ENCODE measurements around the gene FAM171A1. TPM values are rescaled to one million over a fixed set of nuclear protein-coding genes. Genes with fewer than 3 reads are reported as not detected.

FAM171A1 gene
- polyA plus RNA-seq, 1 of the 3 experiments (the other 2 are of a cell fraction) = 26.3 TPM

DNA sequence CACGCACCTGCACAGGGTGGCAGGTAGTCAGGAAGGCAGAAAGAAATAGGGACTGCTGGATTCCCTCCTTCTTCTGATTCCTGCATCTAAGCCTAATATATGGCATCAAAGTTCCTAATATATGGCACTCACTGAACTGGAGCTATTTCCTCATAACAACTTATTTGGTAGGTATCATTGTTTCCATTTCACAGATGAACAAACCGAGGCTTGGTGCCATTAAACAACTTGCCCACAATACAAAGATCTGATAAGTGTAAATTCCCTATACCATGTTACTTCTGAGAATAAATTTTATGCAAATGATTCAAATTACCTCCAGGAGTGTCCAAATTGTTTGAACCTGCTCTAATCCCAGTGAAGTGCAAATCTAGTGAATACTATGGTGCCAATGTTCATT, 2.1 kb upstream of the FAM171A1 start:
- Histone ChIP-seq H3K9me2 (no peaks in the 10 kb centered on the region), H3K27me3 (ENCODE audit: insufficient read depth) (no peaks in the 10 kb centered on the region), H3K4me3 (ENCODE audit: low read depth in 2 of 2, low read length in 1 of 2) (no peak overlapping the region), H3K36me3 (replicated peaks in 1 of 2; ENCODE audit: control insufficient read depth in 1 of 2, insufficient read depth in 2 of 2, low read length in 1 of 2) (no peaks in the 10 kb centered on the region), H3K9me3 (no peaks in the 10 kb centered on the region), H4K20me1 (ENCODE audit: insufficient read depth) (no peaks in the 10 kb centered on the region), H3F3A (replicated peaks; ENCODE audit: insufficient read depth) (no peaks in the 10 kb centered on the region), H2AFZ (ENCODE audit: low read depth) (no peak overlapping the region), H3K4me2 (no peak overlapping the region), H3K27ac (ENCODE audit: low read depth in 2 of 2, low read length in 1 of 2) (no peak overlapping the region), H3K9ac (no peak overlapping the region), H3K79me2 (ENCODE audit: insufficient read depth) (peaks cover 20% of the 10 kb centered on the region), H3K4me1 (ENCODE audit: control insufficient read depth in 1 of 2, insufficient read depth in 2 of 2, low read depth in 1 of 2, low read length in 1 of 2) (peaks cover 0 to 8% of the 10 kb centered on the region in 2 experiments; a peak in 2 of 4 replicates)
- WGBS (ENCODE audit: low lambda C conversion rate) = 80% methylated on average over 2 of the region's 2 CpGs
- TF ChIP-seq TAF1 (IDR thresholded peaks at IDR 0.05; ENCODE audit: borderline replicate concordance, low read depth, low read length) (no peak), NRF1 (IDR thresholded peaks at IDR 0.05; ENCODE audit: low read depth, low read length) (no peak), FOXM1 (IDR thresholded peaks at IDR 0.05; ENCODE audit: low read depth) (no peak), EP300 (IDR thresholded peaks at IDR 0.05; ENCODE audit: borderline replicate concordance in 1 of 2, low read depth in 1 of 2, low read length in 1 of 2) (no peak), NFIC (IDR thresholded peaks at IDR 0.05; ENCODE audit: borderline replicate concordance) (no peak), ELF1 (IDR thresholded peaks at IDR 0.05) (no peak), RAD21 (IDR thresholded peaks at IDR 0.05; ENCODE audit: low read length) (no peak), YY1 (IDR thresholded peaks at IDR 0.05; ENCODE audit: low read depth) (no peak), GATA2 (CRISPR knock-in tag; IDR thresholded peaks at IDR 0.05) (no peak), FOXJ3 (CRISPR knock-in tag; IDR thresholded peaks at IDR 0.05) (no peak), TCF12 (IDR thresholded peaks at IDR 0.05) (no peak)
- TF ChIP-seq, protein P1, sequence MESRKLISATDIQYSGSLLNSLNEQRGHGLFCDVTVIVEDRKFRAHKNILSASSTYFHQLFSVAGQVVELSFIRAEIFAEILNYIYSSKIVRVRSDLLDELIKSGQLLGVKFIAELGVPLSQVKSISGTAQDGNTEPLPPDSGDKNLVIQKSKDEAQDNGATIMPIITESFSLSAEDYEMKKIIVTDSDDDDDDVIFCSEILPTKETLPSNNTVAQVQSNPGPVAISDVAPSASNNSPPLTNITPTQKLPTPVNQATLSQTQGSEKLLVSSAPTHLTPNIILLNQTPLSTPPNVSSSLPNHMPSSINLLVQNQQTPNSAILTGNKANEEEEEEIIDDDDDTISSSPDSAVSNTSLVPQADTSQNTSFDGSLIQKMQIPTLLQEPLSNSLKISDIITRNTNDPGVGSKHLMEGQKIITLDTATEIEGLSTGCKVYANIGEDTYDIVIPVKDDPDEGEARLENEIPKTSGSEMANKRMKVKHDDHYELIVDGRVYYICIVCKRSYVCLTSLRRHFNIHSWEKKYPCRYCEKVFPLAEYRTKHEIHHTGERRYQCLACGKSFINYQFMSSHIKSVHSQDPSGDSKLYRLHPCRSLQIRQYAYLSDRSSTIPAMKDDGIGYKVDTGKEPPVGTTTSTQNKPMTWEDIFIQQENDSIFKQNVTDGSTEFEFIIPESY (IDR thresholded peaks at IDR 0.05; ENCODE audit: borderline replicate concordance, low read depth) = no peak
- TF ChIP-seq, protein P2, sequence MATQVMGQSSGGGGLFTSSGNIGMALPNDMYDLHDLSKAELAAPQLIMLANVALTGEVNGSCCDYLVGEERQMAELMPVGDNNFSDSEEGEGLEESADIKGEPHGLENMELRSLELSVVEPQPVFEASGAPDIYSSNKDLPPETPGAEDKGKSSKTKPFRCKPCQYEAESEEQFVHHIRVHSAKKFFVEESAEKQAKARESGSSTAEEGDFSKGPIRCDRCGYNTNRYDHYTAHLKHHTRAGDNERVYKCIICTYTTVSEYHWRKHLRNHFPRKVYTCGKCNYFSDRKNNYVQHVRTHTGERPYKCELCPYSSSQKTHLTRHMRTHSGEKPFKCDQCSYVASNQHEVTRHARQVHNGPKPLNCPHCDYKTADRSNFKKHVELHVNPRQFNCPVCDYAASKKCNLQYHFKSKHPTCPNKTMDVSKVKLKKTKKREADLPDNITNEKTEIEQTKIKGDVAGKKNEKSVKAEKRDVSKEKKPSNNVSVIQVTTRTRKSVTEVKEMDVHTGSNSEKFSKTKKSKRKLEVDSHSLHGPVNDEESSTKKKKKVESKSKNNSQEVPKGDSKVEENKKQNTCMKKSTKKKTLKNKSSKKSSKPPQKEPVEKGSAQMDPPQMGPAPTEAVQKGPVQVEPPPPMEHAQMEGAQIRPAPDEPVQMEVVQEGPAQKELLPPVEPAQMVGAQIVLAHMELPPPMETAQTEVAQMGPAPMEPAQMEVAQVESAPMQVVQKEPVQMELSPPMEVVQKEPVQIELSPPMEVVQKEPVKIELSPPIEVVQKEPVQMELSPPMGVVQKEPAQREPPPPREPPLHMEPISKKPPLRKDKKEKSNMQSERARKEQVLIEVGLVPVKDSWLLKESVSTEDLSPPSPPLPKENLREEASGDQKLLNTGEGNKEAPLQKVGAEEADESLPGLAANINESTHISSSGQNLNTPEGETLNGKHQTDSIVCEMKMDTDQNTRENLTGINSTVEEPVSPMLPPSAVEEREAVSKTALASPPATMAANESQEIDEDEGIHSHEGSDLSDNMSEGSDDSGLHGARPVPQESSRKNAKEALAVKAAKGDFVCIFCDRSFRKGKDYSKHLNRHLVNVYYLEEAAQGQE (IDR thresholded peaks at IDR 0.05; ENCODE audit: low read depth, low read length) = no peak
- TF ChIP-seq, protein P3, sequence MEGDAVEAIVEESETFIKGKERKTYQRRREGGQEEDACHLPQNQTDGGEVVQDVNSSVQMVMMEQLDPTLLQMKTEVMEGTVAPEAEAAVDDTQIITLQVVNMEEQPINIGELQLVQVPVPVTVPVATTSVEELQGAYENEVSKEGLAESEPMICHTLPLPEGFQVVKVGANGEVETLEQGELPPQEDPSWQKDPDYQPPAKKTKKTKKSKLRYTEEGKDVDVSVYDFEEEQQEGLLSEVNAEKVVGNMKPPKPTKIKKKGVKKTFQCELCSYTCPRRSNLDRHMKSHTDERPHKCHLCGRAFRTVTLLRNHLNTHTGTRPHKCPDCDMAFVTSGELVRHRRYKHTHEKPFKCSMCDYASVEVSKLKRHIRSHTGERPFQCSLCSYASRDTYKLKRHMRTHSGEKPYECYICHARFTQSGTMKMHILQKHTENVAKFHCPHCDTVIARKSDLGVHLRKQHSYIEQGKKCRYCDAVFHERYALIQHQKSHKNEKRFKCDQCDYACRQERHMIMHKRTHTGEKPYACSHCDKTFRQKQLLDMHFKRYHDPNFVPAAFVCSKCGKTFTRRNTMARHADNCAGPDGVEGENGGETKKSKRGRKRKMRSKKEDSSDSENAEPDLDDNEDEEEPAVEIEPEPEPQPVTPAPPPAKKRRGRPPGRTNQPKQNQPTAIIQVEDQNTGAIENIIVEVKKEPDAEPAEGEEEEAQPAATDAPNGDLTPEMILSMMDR (IDR thresholded peaks at IDR 0.05) = no peak
- no peak for DNase-seq
- CTCF ChIA-PET = interaction anchor here (0.6 to 6.5 kb wide), 2 partner anchors 15 to 112 kb away, joined by 3 to 45 read pairs; no protein-coding TSS in a partner anchor
- POLR2A ChIA-PET = no interaction called here
